ENCODE results near the gene RADX.

RADX gene

GRCh38 chrX:106726485-106727437 is 115.0 kb downstream of the RADX start, which contains the start of gene RNF128:
Gene RNF128, plus strand, starts transcription at chrX:106726701. Its CDS starts 213 bp downstream, at chrX:106726914.
- Histone ChIP-seq H3K27ac (ENCODE audit: low read depth, low read length) (no peak within 1 kb of the TSS), H3K27me3 (ENCODE audit: control insufficient read depth in 1 of 2, insufficient read depth in 2 of 2, low read length in 2 of 2) (peaks cover 0 to 22% of the 10 kb centered on the region in 2 donors), H3K9me3 (ENCODE audit: low read length) (no peaks in the 10 kb centered on the region), H3K36me3 (ENCODE audit: insufficient read depth, low read length) (no peaks in the 10 kb centered on the region), H3K9ac (ENCODE audit: low read length) (no peak within 1 kb of the TSS), H3K4me1 (ENCODE audit: insufficient read depth, low read length) (no peaks in the 10 kb centered on the region), H3K4me3 (ENCODE audit: low read depth in 1 of 2, low read length in 2 of 2) (peak within 1 kb of the TSS; percentile 44 to 51)

GRCh38 chrX:106728337-106728736 is 116.6 kb downstream of the RADX start:
- no peak overlapping the region for H3K27ac ChIP-seq (ENCODE audit: low read depth, low read length)
- H3K9me3 ChIP-seq (ENCODE audit: low read length), result no peaks in the 10 kb centered on the region
- no peak overlapping the region for H3K4me3 ChIP-seq (ENCODE audit: low read depth in 1 of 2, low read length in 2 of 2)
- no peak overlapping the region for H3K9ac ChIP-seq (ENCODE audit: low read length)
- H3K36me3 ChIP-seq (ENCODE audit: insufficient read depth, low read length), result no peaks in the 10 kb centered on the region
- H3K4me1 ChIP-seq (ENCODE audit: insufficient read depth, low read length), result no peaks in the 10 kb centered on the region
- H3K27me3 ChIP-seq (ENCODE audit: control insufficient read depth in 1 of 2, insufficient read depth in 2 of 2, low read length in 2 of 2), result peaks cover 0 to 22% of the 10 kb centered on the region in 2 donors
